ENCODE data around the gene ELAVL1.

The ELAVL1 gene

GRCh38 chr19:7987114-7987768, 18.2 kb downstream of the ELAVL1 start:
- no peak for DNase-seq (ENCODE audit: extremely low read depth in 1 of 2, low read depth in 1 of 2)

- no peak for DNase-seq (ENCODE audit: extremely low read depth in 1 of 2, low read depth in 1 of 2)
Observed at GRCh38 chr19:7986321-7987113, 18.9 kb downstream of the ELAVL1 start.

- DNase-seq (ENCODE audit: extremely low read depth in 1 of 2, low read depth in 1 of 2) = no peak
Observed at GRCh38 chr19:7985481-7985911, 19.9 kb downstream of the ELAVL1 start.

GRCh38 chr19:7983995-7984837, 21.2 kb downstream of the ELAVL1 start:
- DNase-seq (ENCODE audit: extremely low read depth in 1 of 2, low read depth in 1 of 2) = no peak

- DNase-seq (ENCODE audit: extremely low read depth in 1 of 2, low read depth in 1 of 2) = no peak
Observed at GRCh38 chr19:7983286-7983950, 22.0 kb downstream of the ELAVL1 start.

- DNase-seq (ENCODE audit: extremely low read depth in 1 of 2, low read depth in 1 of 2) = no peak
Observed at GRCh38 chr19:7982651-7983099, 22.8 kb downstream of the ELAVL1 start.

GRCh38 chr19:7982103-7982502, 23.3 kb downstream of the ELAVL1 start:
- no peak for DNase-seq (ENCODE audit: extremely low read depth in 1 of 2, low read depth in 1 of 2)

- no peak for DNase-seq (ENCODE audit: extremely low read depth in 1 of 2, low read depth in 1 of 2)
Observed at GRCh38 chr19:7981661-7982060, 23.8 kb downstream of the ELAVL1 start.

GRCh38 chr19:7981199-7981598, 24.2 kb downstream of the ELAVL1 start:
- no peak for DNase-seq (ENCODE audit: extremely low read depth in 1 of 2, low read depth in 1 of 2)

- DNase-seq (ENCODE audit: extremely low read depth in 1 of 2, low read depth in 1 of 2) = no peak
Observed at GRCh38 chr19:7980635-7981121, 24.8 kb downstream of the ELAVL1 start.

GRCh38 chr19:7980168-7980567, 25.3 kb downstream of the ELAVL1 start:
- DNase-seq (ENCODE audit: extremely low read depth in 1 of 2, low read depth in 1 of 2) = no peak

GRCh38 chr19:7979559-7979958, 25.9 kb downstream of the ELAVL1 start:
- DNase-seq (ENCODE audit: extremely low read depth in 1 of 2, low read depth in 1 of 2) = no peak

GRCh38 chr19:7979011-7979410, 26.4 kb downstream of the ELAVL1 start:
- DNase-seq (ENCODE audit: extremely low read depth in 1 of 2, low read depth in 1 of 2) = no peak

- DNase-seq (ENCODE audit: extremely low read depth in 1 of 2, low read depth in 1 of 2) = no peak
Observed at GRCh38 chr19:7978179-7978825, 27.1 kb downstream of the ELAVL1 start.

- no peak for DNase-seq (ENCODE audit: extremely low read depth in 1 of 2, low read depth in 1 of 2)
Observed at GRCh38 chr19:7977723-7978040, 27.8 kb downstream of the ELAVL1 start.

- DNase-seq (ENCODE audit: extremely low read depth in 1 of 2, low read depth in 1 of 2) = no peak
Observed at GRCh38 chr19:7977021-7977722, 28.3 kb downstream of the ELAVL1 start.

GRCh38 chr19:7976461-7976860, 29.0 kb downstream of the ELAVL1 start:
- DNase-seq (ENCODE audit: extremely low read depth in 1 of 2, low read depth in 1 of 2) = no peak

- DNase-seq (ENCODE audit: extremely low read depth in 1 of 2, low read depth in 1 of 2) = no peak
Observed at GRCh38 chr19:7975037-7975436, 30.4 kb downstream of the ELAVL1 start.

- no peak for DNase-seq (ENCODE audit: extremely low read depth in 1 of 2, low read depth in 1 of 2)
Observed at GRCh38 chr19:7973883-7974282, 31.6 kb downstream of the ELAVL1 start.

Measured in stimulated activated CD8-positive, alpha-beta memory T cell treated with anti-CD3 and anti-CD28 coated beads, Interleukin-7, amount 100 ng/mL, for 48 hours (primary cell).